ENCODE data around the gene SLC15A1. TPM values are rescaled to one million over a fixed set of nuclear protein-coding genes. Genes with fewer than 3 reads are reported as not detected.

The SLC15A1 gene
- total RNA-seq, 2 donors from 2014 or later, result 2.4 to 38.5 TPM

GRCh38 chr13:98784666-98785065 is 32.2 kb upstream of the SLC15A1 start:
- no peak for TF ChIP-seq CTCF (IDR thresholded peaks at IDR 0.05)
- H3K36me3 ChIP-seq, result no peaks in the 10 kb centered on the region
- H3K27me3 ChIP-seq, result no peaks in the 10 kb centered on the region
- H3K9me3 ChIP-seq, result no peaks in the 10 kb centered on the region
- H3K27ac ChIP-seq, result no peak overlapping the region
- intact Hi-C loops (cut with DNase I), result no loop called here
- H3K4me1 ChIP-seq, result no peaks in the 10 kb centered on the region
- H3K9ac ChIP-seq (ENCODE audit: low read depth in 2 of 2, low read length in 2 of 2), result no peak overlapping the region
- no peak overlapping the region for H3K4me3 ChIP-seq
- DNase-seq, result peak; percentile 34

- no peak for DNase-seq
- Histone ChIP-seq H3K27ac (no peak overlapping the region), H3K36me3 (no peaks in the 10 kb centered on the region), H3K4me1 (no peaks in the 10 kb centered on the region), H3K9me3 (no peaks in the 10 kb centered on the region), H3K27me3 (no peaks in the 10 kb centered on the region), H3K9ac (ENCODE audit: low read depth in 2 of 2, low read length in 2 of 2) (no peak overlapping the region), H3K4me3 (no peak overlapping the region)
- TF ChIP-seq CTCF (IDR thresholded peaks at IDR 0.05), result no peak
- intact Hi-C loops (cut with DNase I), result no loop called here
Observed at GRCh38 chr13:98783856-98784478, 31.5 kb upstream of the SLC15A1 start.

GRCh38 chr13:98782654-98783053 is 30.2 kb upstream of the SLC15A1 start:
- no peak for TF ChIP-seq CTCF (IDR thresholded peaks at IDR 0.05)
- H3K9ac ChIP-seq (ENCODE audit: low read depth in 2 of 2, low read length in 2 of 2), result no peak overlapping the region
- intact Hi-C loops (cut with DNase I), result no loop called here
- H3K4me3 ChIP-seq, result no peak overlapping the region
- DNase-seq, result no peak
- H3K9me3 ChIP-seq, result no peaks in the 10 kb centered on the region
- H3K27ac ChIP-seq, result no peak overlapping the region
- H3K36me3 ChIP-seq, result no peaks in the 10 kb centered on the region
- no peaks in the 10 kb centered on the region for H3K4me1 ChIP-seq
- H3K27me3 ChIP-seq, result no peaks in the 10 kb centered on the region

GRCh38 chr13:98781905-98782304 is 29.4 kb upstream of the SLC15A1 start:
- no peak for TF ChIP-seq CTCF (IDR thresholded peaks at IDR 0.05)
- Histone ChIP-seq H3K4me1 (no peaks in the 10 kb centered on the region), H3K27ac (no peak overlapping the region), H3K9ac (ENCODE audit: low read depth in 2 of 2, low read length in 2 of 2) (no peak overlapping the region), H3K9me3 (no peaks in the 10 kb centered on the region), H3K36me3 (no peaks in the 10 kb centered on the region), H3K27me3 (no peaks in the 10 kb centered on the region), H3K4me3 (no peak overlapping the region)
- DNase-seq, result no peak
- intact Hi-C loops (cut with DNase I), result no loop called here

GRCh38 chr13:98781470-98781869 is 29.0 kb upstream of the SLC15A1 start:
- no peaks in the 10 kb centered on the region for H3K9me3 ChIP-seq
- no peak for TF ChIP-seq CTCF (IDR thresholded peaks at IDR 0.05)
- no peak overlapping the region for H3K9ac ChIP-seq (ENCODE audit: low read depth in 2 of 2, low read length in 2 of 2)
- intact Hi-C loops (cut with DNase I), result no loop called here
- H3K4me3 ChIP-seq, result no peak overlapping the region
- H3K4me1 ChIP-seq, result no peaks in the 10 kb centered on the region
- no peaks in the 10 kb centered on the region for H3K36me3 ChIP-seq
- no peak overlapping the region for H3K27ac ChIP-seq
- no peaks in the 10 kb centered on the region for H3K27me3 ChIP-seq
- no peak for DNase-seq

Data from colonic mucosa (tissue), 4 donors.